OCI-LY7 (cell line): Measurements from ENCODE around the gene IFT80. TPM values are rescaled to one million over a fixed set of nuclear protein-coding genes. Genes with fewer than 3 reads are reported as not detected.

ENCODE experiments used
- BruUV-seq: library from RNA; stranded (reverse); fragments of 400-500 nt; replicated peaks from 2 replicates; lab custom pipeline; 2021; lab: Mats Ljungman, UMichigan
- CTCF ChIA-PET: fragments of 300-600 bp; sonication (Branson Sonifier 250); formaldehyde crosslinking; loops from one replicate; lab custom pipeline; 2022; ENCODE audit warnings: antibody characterized with exemption; ENCODE audit not compliant: unreplicated experiment; lab: Charles Lee
- POLR2A ChIA-PET: fragments of 300-600 bp; sonication (Branson Sonifier 250); formaldehyde crosslinking; loops from one replicate; lab custom pipeline; 2022; ENCODE audit warnings: antibody characterized with exemption; lab: Charles Lee
- DNase-seq: peaks from one replicate; pipeline ENCODE4 v3.0.0-alpha.2; 2015; ENCODE audit warnings: low spot score
- H2AFZ ChIP-seq: fragments of 200-600 bp; sonication (generic), shearing (Covaris generic); 2 replicates; pipeline ENCODE4 v1.6.1; 2014; ENCODE audit warnings: mild to moderate bottlenecking, antibody characterized with exemption, low read length, moderate library complexity
- H3K27ac ChIP-seq: fragments of 200-600 bp; sonication (generic); 2 replicates; pipeline ENCODE4 v1.5.1; 2014; ENCODE audit warnings: mixed run types, low read depth, mild to moderate bottlenecking, moderate library complexity, low read length, inconsistent platforms; ENCODE audit not compliant: poor library complexity, severe bottlenecking
- H3K36me3 ChIP-seq: fragments of 200-600 bp; sonication (generic); 2 replicates; pipeline ENCODE4 v1.6.1; 2014; ENCODE audit warnings: mild to moderate bottlenecking, antibody characterized with exemption, low read length, moderate library complexity, mixed read lengths; ENCODE audit not compliant: insufficient read depth
- H3K4me1 ChIP-seq: fragments of 200-600 bp; sonication (generic); 2 replicates; pipeline ENCODE4 v1.5.1; 2014; ENCODE audit warnings: mild to moderate bottlenecking, low read length; ENCODE audit not compliant: insufficient read depth, poor library complexity, severe bottlenecking
- H3K4me2 ChIP-seq: fragments of 200-600 bp; sonication (generic); 2 replicates; pipeline ENCODE4 v1.6.1; 2014; ENCODE audit warnings: mild to moderate bottlenecking, low read length
- H3K4me3 ChIP-seq: fragments of 200-600 bp; sonication (generic); 2 replicates; pipeline ENCODE4 v1.5.1; 2014; ENCODE audit warnings: mild to moderate bottlenecking, low read depth, low read length; ENCODE audit not compliant: poor library complexity, severe bottlenecking
- H3K79me2 ChIP-seq: fragments of 200-600 bp; sonication (generic); 2 replicates; pipeline ENCODE4 v1.6.1; 2016; ENCODE audit warnings: low read depth, mild to moderate bottlenecking, low read length, moderate library complexity, mixed read lengths; ENCODE audit not compliant: insufficient read depth
- H3K9me2 ChIP-seq: fragments of 200-600 bp; sonication (generic); 2 replicates; pipeline ENCODE4 v1.6.1; 2016; ENCODE audit warnings: mild to moderate bottlenecking, low read length, mixed read lengths; ENCODE audit not compliant: insufficient read depth
- H3K9me3 ChIP-seq: fragments of 200-600 bp; sonication (generic); 2 replicates; pipeline ENCODE4 v1.6.1; 2014; ENCODE audit warnings: mild to moderate bottlenecking, mixed run types, low read length, mixed read lengths
- H4K20me1 ChIP-seq: fragments of 200-600 bp; sonication (generic); 2 replicates; pipeline ENCODE4 v1.6.1; 2014; ENCODE audit warnings: mild to moderate bottlenecking, antibody characterized with exemption, low read length, moderate library complexity, mixed read lengths; ENCODE audit not compliant: insufficient read depth
- EZH2phosphoT487 ChIP-seq: fragments of 200-600 bp; sonication (generic); IDR thresholded peaks from 2 replicates; pipeline ENCODE4 v1.6.1; 2018; ENCODE audit warnings: low read depth, borderline replicate concordance, mild to moderate bottlenecking, mixed run types, antibody characterized with exemption, low read length, moderate library complexity, mixed read lengths
- intact Hi-C: fragments of 100-400 bp; cut with micrococcal nuclease; formaldehyde crosslinking; loops from one replicate; pipeline ENCODE4 v1.10.0; 2022; ENCODE audit not compliant: unreplicated experiment
- total RNA-seq, 2 experiments: library from RNA; depleted of rRNA in 1 of 2; stranded (reverse); fragments of >200 nt in 1 of 2; shearing (Covaris generic) in 1 of 2; gene quantifications; 2 replicates each; pipeline ENCODE4 v1.2.3, GENCODE V29; 2014 to 2022
- TF ChIP-seq, protein P1 (sequence below): fragments of 200-600 bp; sonication (generic); conservative IDR thresholded peaks from 2 replicates; pipeline ENCODE4 v1.5.1; 2014; ENCODE audit warnings: mild to moderate bottlenecking, antibody characterized with exemption, low read length, moderate library complexity, mixed read lengths

Gene IFT80
- total RNA-seq, 2 experiments from 2014 or later: 33.5 to 49.5 TPM

DNA sequence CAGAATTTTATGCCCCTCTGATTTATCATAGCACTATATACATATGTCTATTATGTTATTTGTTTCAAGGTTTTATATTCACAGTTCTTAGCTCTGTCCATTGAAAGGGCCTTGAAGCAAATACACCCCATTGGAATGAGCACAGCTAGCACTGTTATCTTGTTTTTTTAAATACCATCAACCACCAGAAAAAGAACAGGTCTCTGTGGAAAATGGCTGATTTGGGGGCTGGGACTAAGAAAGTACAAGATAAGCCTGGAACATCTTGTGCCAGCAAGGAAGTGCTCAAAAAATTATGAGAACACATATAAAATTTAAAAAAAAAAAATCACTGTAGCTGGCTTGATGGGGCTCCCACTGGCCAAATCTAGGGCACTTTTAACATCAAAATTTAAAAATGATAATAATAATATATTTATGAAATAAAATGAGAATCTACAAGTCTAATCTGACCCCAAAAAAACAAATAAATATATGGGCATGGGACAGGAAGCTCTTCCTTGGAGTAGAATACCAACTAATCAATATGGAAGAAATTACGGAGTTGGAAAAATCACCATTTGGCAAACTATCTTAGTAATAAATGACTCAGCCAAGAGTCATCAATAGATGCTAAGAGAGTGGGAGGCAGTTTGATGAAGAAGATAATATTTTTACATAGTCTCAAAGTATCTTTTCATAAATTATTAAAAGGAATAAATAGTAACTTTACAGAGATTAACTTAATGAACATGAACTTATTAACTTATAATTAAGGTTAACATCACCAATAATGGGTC lies 20.5 kb downstream of the IFT80 start:
- H3K9me2 ChIP-seq: no peaks in the 10 kb centered on the region
- TF ChIP-seq, protein P1, sequence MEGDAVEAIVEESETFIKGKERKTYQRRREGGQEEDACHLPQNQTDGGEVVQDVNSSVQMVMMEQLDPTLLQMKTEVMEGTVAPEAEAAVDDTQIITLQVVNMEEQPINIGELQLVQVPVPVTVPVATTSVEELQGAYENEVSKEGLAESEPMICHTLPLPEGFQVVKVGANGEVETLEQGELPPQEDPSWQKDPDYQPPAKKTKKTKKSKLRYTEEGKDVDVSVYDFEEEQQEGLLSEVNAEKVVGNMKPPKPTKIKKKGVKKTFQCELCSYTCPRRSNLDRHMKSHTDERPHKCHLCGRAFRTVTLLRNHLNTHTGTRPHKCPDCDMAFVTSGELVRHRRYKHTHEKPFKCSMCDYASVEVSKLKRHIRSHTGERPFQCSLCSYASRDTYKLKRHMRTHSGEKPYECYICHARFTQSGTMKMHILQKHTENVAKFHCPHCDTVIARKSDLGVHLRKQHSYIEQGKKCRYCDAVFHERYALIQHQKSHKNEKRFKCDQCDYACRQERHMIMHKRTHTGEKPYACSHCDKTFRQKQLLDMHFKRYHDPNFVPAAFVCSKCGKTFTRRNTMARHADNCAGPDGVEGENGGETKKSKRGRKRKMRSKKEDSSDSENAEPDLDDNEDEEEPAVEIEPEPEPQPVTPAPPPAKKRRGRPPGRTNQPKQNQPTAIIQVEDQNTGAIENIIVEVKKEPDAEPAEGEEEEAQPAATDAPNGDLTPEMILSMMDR: no peak
- no peak for TF ChIP-seq EZH2phosphoT487
- H2AFZ ChIP-seq: no peak overlapping the region
- BruUV-seq: no TSS peak
- no peaks in the 10 kb centered on the region for H3K4me1 ChIP-seq
- ChIA-PET CTCF (no interaction called here), POLR2A (interaction anchor here (0.7 to 1.2 kb wide), 5 partner anchors 14 to 37 kb away, joined by 3 read pairs; no protein-coding TSS in a partner anchor)
- H3K9me3 ChIP-seq: no peaks in the 10 kb centered on the region
- no peak overlapping the region for H3K27ac ChIP-seq
- intact Hi-C loops: no loop called here
- no peaks in the 10 kb centered on the region for H4K20me1 ChIP-seq
- H3K36me3 ChIP-seq: peaks cover 54% of the 10 kb centered on the region
- H3K4me2 ChIP-seq: no peak overlapping the region
- peaks cover 7% of the 10 kb centered on the region; the same call in 1 of the 2 replicates for H3K79me2 ChIP-seq
- no peak for DNase-seq
- H3K4me3 ChIP-seq: no peak overlapping the region

DNA sequence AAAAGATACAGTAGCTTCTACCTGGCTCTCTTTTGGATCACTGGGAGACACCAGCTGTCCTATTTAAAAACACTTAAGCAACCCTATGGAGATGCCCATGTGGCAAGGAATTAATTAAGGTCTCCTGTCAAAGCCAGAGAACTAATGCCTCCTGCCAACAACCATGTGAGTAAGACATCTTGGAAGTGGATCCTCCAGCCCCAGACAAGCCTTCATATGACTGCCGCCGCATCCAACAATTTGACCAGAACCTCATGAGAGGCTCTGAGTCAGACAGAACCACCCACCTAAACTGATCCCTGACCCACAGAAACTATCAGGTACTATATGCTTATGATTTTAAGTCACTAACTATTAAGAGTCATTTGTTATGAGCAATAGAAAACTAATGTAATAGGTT lies 22.3 kb downstream of the IFT80 start:
- Histone ChIP-seq H3K36me3 (peaks cover 62% of the 10 kb centered on the region), H3K27ac (no peak overlapping the region), H2AFZ (no peak overlapping the region), H3K4me1 (no peaks in the 10 kb centered on the region), H3K4me3 (no peak overlapping the region), H3K4me2 (no peak overlapping the region), H3K9me3 (no peaks in the 10 kb centered on the region), H3K9me2 (no peaks in the 10 kb centered on the region), H4K20me1 (no peaks in the 10 kb centered on the region), H3K79me2 (no peaks in the 10 kb centered on the region)
- intact Hi-C loops: no loop called here
- DNase-seq: no peak
- POLR2A ChIA-PET: no interaction called here
- TF ChIP-seq, protein P1: no peak
- CTCF ChIA-PET: no interaction called here
- no TSS peak for BruUV-seq

DNA sequence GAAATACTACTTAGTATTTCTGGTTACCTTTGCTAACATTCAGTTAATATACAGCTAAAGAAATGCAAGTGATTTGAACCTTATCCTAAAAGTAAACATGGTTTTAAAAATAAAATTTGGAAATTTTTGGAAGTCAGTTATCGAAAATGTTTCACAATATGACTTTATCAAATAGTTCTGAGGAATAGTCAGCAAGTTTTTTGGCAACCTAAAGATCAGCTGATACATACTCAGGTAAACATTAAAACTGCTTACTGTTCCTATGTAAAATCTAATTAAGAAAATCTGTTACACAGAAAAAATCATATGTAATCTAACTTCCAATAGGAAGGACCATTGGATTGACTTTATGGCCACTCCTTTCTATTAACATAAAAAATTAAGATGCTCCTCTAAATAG lies 24.1 kb downstream of the IFT80 start:
- no peak for TF ChIP-seq EZH2phosphoT487
- TF ChIP-seq, protein P1: no peak
- Histone ChIP-seq H2AFZ (no peak overlapping the region), H3K9me2 (no peaks in the 10 kb centered on the region), H3K4me2 (no peak overlapping the region), H3K9me3 (no peaks in the 10 kb centered on the region), H3K27ac (no peak overlapping the region), H3K4me3 (no peak overlapping the region), H3K79me2 (no peaks in the 10 kb centered on the region), H4K20me1 (no peaks in the 10 kb centered on the region), H3K36me3 (peaks cover 49% of the 10 kb centered on the region), H3K4me1 (peaks cover 3% of the 10 kb centered on the region)
- BruUV-seq: no TSS peak
- DNase-seq: no peak
- POLR2A ChIA-PET: interaction anchor here (0.6 to 1.0 kb wide), 6 partner anchors 10 to 900 kb away, joined by 3 to 5 read pairs (median 3); no protein-coding TSS in a partner anchor
- intact Hi-C loops: no loop called here
- CTCF ChIA-PET: no interaction called here
